AG09309 (cell line): ENCODE results near the gene PBX4.

Experiments
- DNase-seq: peaks from one replicate; pipeline ENCODE4 v3.0.0-alpha.2; 2010; ENCODE audit warnings: low read depth
- H3K4me3 ChIP-seq: 2 replicates; pipeline ENCODE4 v1.5.1; 2011; ENCODE audit warnings: mild to moderate bottlenecking, low read depth, low read length, moderate library complexity; ENCODE audit not compliant: control insufficient read depth
- CTCF ChIP-seq: IDR thresholded peaks from 2 replicates; pipeline ENCODE4 v1.5.1; 2011; ENCODE audit warnings: mild to moderate bottlenecking, low read depth, low read length, inconsistent platforms; ENCODE audit not compliant: insufficient read depth, control insufficient read depth; ENCODE audit errors: missing control alignments

PBX4 gene

GRCh38 chr19:19587771-19588170, 30.7 kb downstream of the PBX4 start:
- no peak for TF ChIP-seq CTCF
- no peak overlapping the region for H3K4me3 ChIP-seq
- DNase-seq: no peak

- TF ChIP-seq CTCF: no peak
- DNase-seq: no peak
- H3K4me3 ChIP-seq: no peak overlapping the region
These were observed 34.1 kb downstream of the PBX4 start for GRCh38 chr19:19584356-19584755.

GRCh38 chr19:19582471-19582870, 36.0 kb downstream of the PBX4 start:
- TF ChIP-seq CTCF: no peak
- no peak for DNase-seq
- no peak overlapping the region for H3K4me3 ChIP-seq

GRCh38 chr19:19581391-19581790, 37.1 kb downstream of the PBX4 start:
- TF ChIP-seq CTCF: no peak
- H3K4me3 ChIP-seq: no peak overlapping the region
- DNase-seq: no peak

- no peak for TF ChIP-seq CTCF
- DNase-seq: no peak
These were observed 38.1 kb downstream of the PBX4 start for GRCh38 chr19:19580418-19580817.

GRCh38 chr19:19579533-19580361, 38.7 kb downstream of the PBX4 start:
- DNase-seq: no peak
- no peak overlapping the region for H3K4me3 ChIP-seq
- no peak for TF ChIP-seq CTCF

More at GRCh38 chr19:19580418-19580817, 38.1 kb downstream of the PBX4 start:
- H3K4me3 ChIP-seq: no peak overlapping the region

- no peak for DNase-seq
- no peak for TF ChIP-seq CTCF
- H3K4me3 ChIP-seq: no peak overlapping the region
These were observed 40.2 kb downstream of the PBX4 start for GRCh38 chr19:19578252-19578651.
